HUES6 (cell line): ENCODE measurements around the gene NGEF.

Experiments
- H3K27ac ChIP-seq: 2 replicates; pipeline ENCODE4 v1.7.0; 2013; ENCODE audit warnings: low read depth, mild to moderate bottlenecking, low read length, inconsistent platforms
- H3K27me3 ChIP-seq: 2 replicates; pipeline ENCODE4 v1.6.1; 2013; ENCODE audit warnings: low read length; ENCODE audit not compliant: control insufficient read depth, insufficient read depth
- H3K36me3 ChIP-seq: 2 replicates; pipeline ENCODE4 v1.6.1; 2013; ENCODE audit warnings: low read length; ENCODE audit not compliant: control insufficient read depth, insufficient read depth
- H3K4me1 ChIP-seq: 2 replicates; pipeline ENCODE4 v1.6.1; 2013; ENCODE audit warnings: low read length; ENCODE audit not compliant: control insufficient read depth, insufficient read depth
- H3K4me3 ChIP-seq: 2 replicates; pipeline ENCODE4 v1.5.1; 2013; ENCODE audit warnings: low read depth, low read length
- H3K9ac ChIP-seq: one replicate; pipeline ENCODE4 v1.6.1; 2013; ENCODE audit warnings: mild to moderate bottlenecking, low read length
- H3K9me3 ChIP-seq: 2 replicates; pipeline ENCODE4 v1.6.1; 2013; ENCODE audit warnings: low read depth, low read length; ENCODE audit not compliant: control insufficient read depth, insufficient read depth

The NGEF gene

GRCh38 chr2:233040571-233040970 lies 27.5 kb upstream of the NGEF start:
- no peak overlapping the region for H3K9ac ChIP-seq
- H3K27me3 ChIP-seq = no peaks in the 10 kb centered on the region
- H3K4me3 ChIP-seq = no peak overlapping the region
- peaks cover 4% of the 10 kb centered on the region; the same call in 1 of the 2 replicates for H3K9me3 ChIP-seq
- H3K27ac ChIP-seq = no peak overlapping the region
- no peaks in the 10 kb centered on the region for H3K36me3 ChIP-seq
- H3K4me1 ChIP-seq = no peaks in the 10 kb centered on the region

- no peaks in the 10 kb centered on the region for H3K36me3 ChIP-seq
- H3K9ac ChIP-seq = no peak overlapping the region
- H3K27me3 ChIP-seq = no peaks in the 10 kb centered on the region
- H3K4me1 ChIP-seq = no peaks in the 10 kb centered on the region
- peaks cover 6% of the 10 kb centered on the region; the same call in 1 of the 2 replicates for H3K9me3 ChIP-seq
- no peak overlapping the region for H3K4me3 ChIP-seq
- no peak overlapping the region for H3K27ac ChIP-seq
These were observed 26.9 kb upstream of the NGEF start for GRCh38 chr2:233039846-233040530.

- Histone ChIP-seq H3K4me1 (no peaks in the 10 kb centered on the region), H3K4me3 (no peak overlapping the region), H3K27me3 (no peaks in the 10 kb centered on the region), H3K9me3 (peaks cover 6% of the 10 kb centered on the region; the same call in 1 of the 2 replicates), H3K9ac (no peak overlapping the region), H3K27ac (no peak overlapping the region), H3K36me3 (no peaks in the 10 kb centered on the region)
These were observed 26.3 kb upstream of the NGEF start for GRCh38 chr2:233039212-233039845.

DNA sequence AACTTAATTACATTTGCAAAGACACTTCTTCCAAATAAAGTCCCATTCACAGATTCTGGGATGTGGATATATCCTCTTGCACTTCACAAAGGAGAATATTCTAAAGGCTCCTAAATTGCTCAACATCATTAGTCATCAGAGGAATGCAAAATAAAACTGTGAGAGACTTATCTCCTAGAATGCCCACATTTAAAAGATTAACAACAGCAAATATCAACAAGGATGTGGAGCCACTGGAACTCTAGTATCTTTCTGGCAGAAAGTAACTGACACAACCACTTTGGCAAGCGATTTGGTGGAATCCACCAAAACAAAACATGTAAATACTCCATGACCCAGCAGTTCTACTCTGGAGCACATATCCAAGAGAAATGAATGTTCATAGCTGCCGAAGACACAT lies 24.0 kb upstream of the NGEF start:
- H3K9me3 ChIP-seq = peaks cover 6% of the 10 kb centered on the region; the same call in 1 of the 2 replicates
- H3K4me3 ChIP-seq = no peak overlapping the region
- H3K36me3 ChIP-seq = no peaks in the 10 kb centered on the region
- H3K9ac ChIP-seq = no peak overlapping the region
- H3K27ac ChIP-seq = no peak overlapping the region
- H3K27me3 ChIP-seq = no peaks in the 10 kb centered on the region
- no peaks in the 10 kb centered on the region for H3K4me1 ChIP-seq

GRCh38 chr2:233036162-233036838 lies 23.2 kb upstream of the NGEF start:
- no peak overlapping the region for H3K27ac ChIP-seq
- no peak overlapping the region for H3K9ac ChIP-seq
- no peaks in the 10 kb centered on the region for H3K27me3 ChIP-seq
- H3K36me3 ChIP-seq = no peaks in the 10 kb centered on the region
- peaks cover 6% of the 10 kb centered on the region; the same call in 1 of the 2 replicates for H3K9me3 ChIP-seq
- H3K4me1 ChIP-seq = no peaks in the 10 kb centered on the region
- H3K4me3 ChIP-seq = no peak overlapping the region

- Histone ChIP-seq H3K9ac (no peak overlapping the region), H3K9me3 (peaks cover 6% of the 10 kb centered on the region; the same call in 1 of the 2 replicates), H3K4me1 (no peaks in the 10 kb centered on the region), H3K36me3 (no peaks in the 10 kb centered on the region), H3K27ac (no peak overlapping the region), H3K4me3 (no peak overlapping the region), H3K27me3 (no peaks in the 10 kb centered on the region)
These were observed 22.5 kb upstream of the NGEF start for GRCh38 chr2:233035426-233036161.

DNA sequence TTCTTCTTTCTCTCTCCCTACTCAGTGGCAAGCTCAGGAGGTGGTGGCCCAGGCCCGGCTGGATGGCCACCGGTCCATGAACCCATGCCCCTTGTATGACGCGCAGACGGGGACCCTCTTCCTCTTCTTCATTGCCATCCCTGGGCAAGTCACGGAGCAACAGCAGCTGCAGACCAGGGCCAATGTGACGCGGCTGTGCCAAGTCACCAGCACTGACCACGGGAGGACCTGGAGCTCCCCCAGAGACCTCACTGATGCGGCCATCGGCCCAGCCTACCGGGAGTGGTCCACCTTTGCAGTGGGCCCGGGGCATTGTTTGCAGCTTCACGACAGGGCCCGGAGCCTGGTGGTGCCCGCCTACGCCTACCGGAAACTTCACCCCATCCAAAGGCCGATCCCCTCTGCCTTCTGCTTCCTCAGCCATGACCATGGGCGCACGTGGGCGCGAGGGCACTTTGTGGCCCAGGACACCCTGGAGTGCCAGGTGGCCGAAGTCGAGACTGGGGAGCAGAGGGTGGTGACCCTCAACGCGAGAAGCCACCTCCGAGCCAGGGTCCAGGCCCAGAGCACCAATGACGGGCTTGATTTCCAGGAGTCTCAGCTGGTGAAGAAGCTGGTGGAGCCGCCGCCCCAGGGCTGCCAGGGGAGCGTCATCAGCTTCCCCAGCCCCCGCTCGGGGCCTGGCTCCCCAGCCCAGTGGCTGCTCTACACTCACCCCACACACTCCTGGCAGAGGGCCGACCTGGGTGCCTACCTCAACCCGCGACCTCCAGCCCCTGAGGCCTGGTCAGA lies 21.2 kb upstream of the NGEF start:
- Histone ChIP-seq H3K9ac (no peak overlapping the region), H3K27ac (no peak overlapping the region), H3K4me3 (no peak overlapping the region)

GRCh38 chr2:233033672-233034071 lies 20.6 kb upstream of the NGEF start:
- Histone ChIP-seq H3K27ac (no peak overlapping the region), H3K9ac (no peak overlapping the region), H3K4me3 (no peak overlapping the region)

More for the DNA sequence above, 21.2 kb upstream of the NGEF start:
- Histone ChIP-seq H3K4me1 (no peaks in the 10 kb centered on the region), H3K27me3 (no peaks in the 10 kb centered on the region), H3K9me3 (peaks cover 6% of the 10 kb centered on the region; the same call in 1 of the 2 replicates), H3K36me3 (no peaks in the 10 kb centered on the region)

GRCh38 chr2:233032551-233033320 lies 19.7 kb upstream of the NGEF start, which contains the start of gene NEU2:
NEU2 (plus strand) TSS chr2:233032672; CDS start chr2:233032672, 0 bp downstream.
- Histone ChIP-seq H3K9me3 (peaks cover 6% of the 10 kb centered on the region; the same call in 1 of the 2 replicates), H3K36me3 (no peaks in the 10 kb centered on the region), H3K4me1 (no peaks in the 10 kb centered on the region), H3K27me3 (no peaks in the 10 kb centered on the region), H3K4me3 (no peak within 1 kb of the TSS), H3K27ac (no peak within 1 kb of the TSS), H3K9ac (no peak within 1 kb of the TSS)

More at GRCh38 chr2:233033672-233034071, 20.6 kb upstream of the NGEF start:
- no peaks in the 10 kb centered on the region for H3K27me3 ChIP-seq
- H3K36me3 ChIP-seq = no peaks in the 10 kb centered on the region
- H3K9me3 ChIP-seq = peaks cover 6% of the 10 kb centered on the region; the same call in 1 of the 2 replicates
- no peaks in the 10 kb centered on the region for H3K4me1 ChIP-seq
